Activated CD8-positive, alpha-beta T cell treated with anti-CD3 and anti-CD28 coated beads, Interleukin-2, amount 10 ng/mL, durations not matched to agents 7 days and 5 days (primary cell): ENCODE data around the gene ITGA5. TPM values are rescaled to one million over a fixed set of nuclear protein-coding genes. Genes with fewer than 3 reads are reported as not detected.

Experiments
- ATAC-seq: fragments of 150-1000 bp; cut with Tn5 transposase; one replicate; pipeline ENCODE4 v1.10.0; 2021; ENCODE audit warnings: moderate library complexity
- CTCF ChIA-PET: fragments of 350-600 bp; sonication (Branson Sonifier 250); formaldehyde crosslinking; loops from one replicate; lab custom pipeline; 2021; ENCODE audit warnings: antibody characterized with exemption; lab: Charles Lee
- POLR2A ChIA-PET: fragments of 350-600 bp; sonication (Branson Sonifier 250); formaldehyde crosslinking; loops from one replicate; lab custom pipeline; 2021; ENCODE audit warnings: antibody characterized with exemption; lab: Charles Lee
- DNase-seq: peaks from one replicate; pipeline ENCODE4 v3.0.0-alpha.2; 2020
- H3K27ac Mint-ChIP-seq: one replicate; pipeline ENCODE4 v1.8.0; 2021; ENCODE audit warnings: mild to moderate bottlenecking, mixed read lengths
- H3K27me3 Mint-ChIP-seq: one replicate; pipeline ENCODE4 v1.8.0; 2021; ENCODE audit warnings: low read depth, mixed read lengths
- H3K36me3 Mint-ChIP-seq: one replicate; pipeline ENCODE4 v1.8.0; 2021; ENCODE audit warnings: low read depth, mixed read lengths
- H3K4me1 Mint-ChIP-seq: one replicate; pipeline ENCODE4 v1.8.0; 2021; ENCODE audit warnings: low read depth, mixed read lengths
- H3K4me3 Mint-ChIP-seq: one replicate; pipeline ENCODE4 v1.8.0; 2021; ENCODE audit warnings: mild to moderate bottlenecking, mixed read lengths
- H3K9me3 Mint-ChIP-seq: one replicate; pipeline ENCODE4 v1.8.0; 2022; ENCODE audit warnings: mixed read lengths; ENCODE audit not compliant: insufficient read depth
- total RNA-seq, 2 experiments: library from RNA; stranded (reverse); gene quantifications; one replicate each; pipeline ENCODE4 v1.2.3, GENCODE V29; 2021

Gene ITGA5
- total RNA-seq, 2 experiments from 2014 or later: 65.0 to 69.1 TPM

DNA sequence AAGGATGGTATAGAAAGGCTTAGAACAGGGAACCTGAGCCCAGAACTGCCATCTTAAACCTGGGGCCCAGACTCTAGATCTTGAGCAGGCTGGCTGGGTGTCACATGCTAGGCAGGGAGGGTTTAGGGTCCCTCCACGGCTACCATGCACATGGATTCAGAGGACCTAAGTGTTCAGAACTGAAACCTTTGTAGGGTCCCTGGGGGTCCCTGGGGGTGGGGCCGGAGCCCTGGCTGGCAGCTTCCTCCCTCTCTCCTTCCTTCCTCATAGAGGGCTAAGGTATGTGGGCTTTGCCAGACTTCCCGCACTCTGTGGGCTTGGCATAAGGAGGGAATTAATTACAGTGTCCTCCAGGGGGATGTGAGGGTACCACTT, 29.9 kb downstream of the ITGA5 start:
- ChIA-PET POLR2A (no interaction called here), CTCF (no interaction called here)
- Mint-ChIP-seq H3K4me3 (no peak overlapping the region), H3K4me1 (peaks cover 22% of the 10 kb centered on the region), H3K36me3 (peaks cover 12% of the 10 kb centered on the region), H3K9me3 (no peaks in the 10 kb centered on the region), H3K27me3 (peaks cover 2% of the 10 kb centered on the region), H3K27ac (no peak overlapping the region)
- DNase-seq: no peak
- ATAC-seq: no peak

DNA sequence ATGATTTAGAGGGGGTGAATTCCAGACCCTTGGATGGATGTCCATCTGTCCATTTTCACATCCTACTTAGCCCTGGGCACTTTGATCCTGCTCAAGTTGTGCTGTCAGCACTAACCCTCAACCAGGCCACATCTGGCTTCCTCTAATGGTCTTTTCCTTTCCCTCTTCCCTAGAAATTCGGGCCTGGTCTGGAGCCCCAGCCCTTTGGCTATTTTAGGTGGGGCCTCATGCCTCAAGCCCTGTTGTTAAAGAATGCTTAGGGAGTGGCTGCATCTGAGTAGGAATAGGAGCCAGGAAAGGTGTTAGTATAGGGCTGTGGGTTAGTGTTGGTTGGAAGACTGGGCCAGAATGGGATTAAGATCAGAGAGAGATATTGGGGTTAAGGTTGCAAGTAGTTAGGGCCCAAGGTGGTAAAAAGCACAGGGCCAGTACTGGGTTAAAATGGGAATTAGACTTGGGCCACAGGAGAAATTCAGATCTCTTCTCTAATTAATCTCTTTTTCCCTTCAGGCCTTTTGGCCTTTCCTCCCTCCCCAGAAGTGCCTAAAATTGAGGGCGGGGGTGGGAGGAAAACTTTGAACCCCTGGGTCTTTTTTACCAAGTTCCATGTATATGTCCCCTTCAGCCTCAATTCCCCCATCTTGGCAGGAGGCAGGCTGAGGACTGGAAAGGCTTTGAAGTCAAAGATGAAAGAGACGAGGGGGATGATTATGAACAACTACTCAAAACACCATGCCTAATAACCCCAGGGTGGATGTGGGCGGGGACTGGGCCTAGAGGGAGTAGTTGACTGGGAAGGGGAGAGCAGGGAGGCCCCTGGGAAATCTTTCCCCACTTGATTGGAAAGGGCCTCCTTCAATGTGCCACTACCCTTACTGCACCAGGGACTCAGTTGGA, 30.6 kb downstream of the ITGA5 start:
- POLR2A ChIA-PET: interaction anchor here (0.9 kb wide), 1 partner anchor 24 kb away, joined by 3 read pairs; no protein-coding TSS in a partner anchor
- Mint-ChIP-seq H3K27ac (no peak overlapping the region), H3K9me3 (no peaks in the 10 kb centered on the region), H3K36me3 (peaks cover 5% of the 10 kb centered on the region), H3K4me1 (peaks cover 15% of the 10 kb centered on the region), H3K4me3 (no peak overlapping the region), H3K27me3 (peaks cover 2% of the 10 kb centered on the region)
- DNase-seq (no peak), ATAC-seq (no peak)
- CTCF ChIA-PET: interaction anchor here (1.0 to 2.8 kb wide), 7 partner anchors 9 to 64 kb away, joined by 4 to 34 read pairs (median 6); partner anchors contain the start of gene COPZ1

DNA sequence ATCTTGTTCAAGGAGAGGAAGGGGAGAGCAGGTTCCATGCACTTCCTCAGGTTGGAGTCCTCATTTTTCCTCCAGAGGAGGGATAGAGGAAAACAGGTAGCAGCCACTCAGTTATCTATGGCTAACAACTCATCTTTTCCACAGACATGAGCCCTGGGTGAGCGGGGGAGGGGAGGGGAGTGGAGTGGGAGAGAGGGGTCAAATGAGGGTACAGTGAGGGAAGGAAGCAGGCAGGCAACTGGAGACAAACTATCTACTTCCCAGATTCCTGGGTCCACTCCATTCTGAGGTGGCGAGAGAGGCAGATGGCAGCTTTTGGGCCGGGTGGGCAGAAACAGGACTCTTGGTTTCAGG, 32.0 kb downstream of the ITGA5 start:
- ATAC-seq (no peak), DNase-seq (no peak)
- H3K27me3 Mint-ChIP-seq: peaks cover 2% of the 10 kb centered on the region
- POLR2A ChIA-PET: no interaction called here
- CTCF ChIA-PET: interaction anchor here (0.7 to 2.8 kb wide), 10 partner anchors 8 to 172 kb away, joined by 3 to 34 read pairs (median 5); partner anchors contain the start of gene COPZ1
- no peak overlapping the region for H3K27ac Mint-ChIP-seq
- peaks cover 12% of the 10 kb centered on the region for H3K4me1 Mint-ChIP-seq
- no peaks in the 10 kb centered on the region for H3K9me3 Mint-ChIP-seq
- H3K4me3 Mint-ChIP-seq: no peak overlapping the region
- H3K36me3 Mint-ChIP-seq: peaks cover 5% of the 10 kb centered on the region

DNA sequence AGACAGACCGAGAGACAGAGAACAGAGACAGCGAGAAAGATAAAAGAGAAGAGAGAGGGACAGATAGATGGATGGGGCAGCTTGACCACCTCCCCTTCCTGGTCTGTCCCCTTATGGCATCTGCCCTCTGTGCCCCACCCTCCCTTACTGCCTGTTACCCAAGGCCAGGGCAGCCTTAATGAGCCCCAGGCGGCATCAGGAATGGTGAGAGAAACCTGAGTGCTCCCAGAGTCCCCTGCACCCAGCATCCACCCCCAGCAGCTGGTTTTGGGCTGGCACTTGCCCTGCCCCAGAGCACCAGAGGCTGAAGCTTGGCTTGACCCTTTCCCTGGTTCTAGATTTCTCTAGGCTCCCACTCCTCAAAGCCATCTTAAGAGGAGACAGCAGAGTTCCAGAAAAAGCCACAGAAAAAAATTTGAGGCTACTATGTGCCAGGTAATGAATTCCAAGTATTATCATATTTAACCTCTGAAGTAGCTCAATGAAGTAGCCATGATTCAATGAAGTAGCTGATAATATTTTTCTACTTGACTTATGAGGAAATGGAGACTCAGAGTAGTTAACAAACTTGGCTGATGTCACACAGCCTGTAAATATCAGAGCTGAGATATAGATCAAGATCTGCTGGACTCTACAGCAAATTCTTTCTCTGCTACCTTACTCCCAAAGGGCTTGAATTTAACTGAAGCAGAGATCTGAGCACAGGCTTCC, 32.5 kb downstream of the ITGA5 start:
- ChIA-PET POLR2A (no interaction called here), CTCF (interaction anchor here (0.7 to 2.8 kb wide), 10 partner anchors 8 to 172 kb away, joined by 3 to 34 read pairs (median 5); partner anchors contain the start of gene COPZ1)
- no peaks in the 10 kb centered on the region for H3K9me3 Mint-ChIP-seq
- peaks cover 8% of the 10 kb centered on the region for H3K4me1 Mint-ChIP-seq
- H3K36me3 Mint-ChIP-seq: peaks cover under 1% of the 10 kb centered on the region
- ATAC-seq: no peak
- H3K4me3 Mint-ChIP-seq: no peak overlapping the region
- H3K27ac Mint-ChIP-seq: no peak overlapping the region
- no peak for DNase-seq
- H3K27me3 Mint-ChIP-seq: peaks cover 2% of the 10 kb centered on the region

DNA sequence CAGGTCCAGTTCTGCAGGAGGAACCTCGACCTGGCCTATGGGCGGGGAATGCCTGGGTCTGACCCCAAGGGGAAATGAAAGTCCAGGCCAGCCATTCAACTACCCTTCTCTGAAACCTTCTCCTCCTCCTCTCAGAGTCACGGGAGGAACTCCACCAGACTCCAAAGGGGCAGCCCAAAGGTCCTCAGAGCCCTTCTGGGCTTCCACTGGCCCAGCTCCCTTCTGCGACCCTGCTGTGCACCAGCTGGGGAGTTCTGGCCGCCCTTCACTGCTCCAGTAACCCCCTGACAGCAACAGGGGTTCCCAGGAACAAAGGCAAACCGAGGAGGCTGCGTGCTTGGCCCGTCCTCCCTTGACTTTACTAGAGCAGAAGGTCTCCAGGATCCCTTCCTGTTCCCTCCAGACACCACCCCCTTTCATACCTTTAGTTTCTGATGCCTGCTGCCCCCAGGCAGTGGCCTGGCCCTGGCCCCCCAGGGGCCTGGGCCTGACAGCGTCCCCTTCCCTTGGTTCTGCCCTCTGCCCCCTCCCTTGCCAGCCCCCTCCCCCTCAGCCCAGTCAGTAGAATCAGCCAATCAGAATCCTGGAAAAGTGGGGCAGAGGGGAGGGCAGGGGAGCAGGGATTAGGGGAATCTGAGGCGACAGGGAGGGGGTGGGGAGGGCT, 33.7 kb downstream of the ITGA5 start:
- Mint-ChIP-seq H3K36me3 (no peaks in the 10 kb centered on the region), H3K27ac (no peak overlapping the region), H3K27me3 (peaks cover 2% of the 10 kb centered on the region), H3K4me1 (peaks cover 2% of the 10 kb centered on the region), H3K4me3 (no peak overlapping the region), H3K9me3 (no peaks in the 10 kb centered on the region)
- no peak for ATAC-seq
- ChIA-PET CTCF (interaction anchor here (0.9 to 4.2 kb wide), 5 partner anchors 14 to 132 kb away, joined by 3 to 27 read pairs (median 4); partner anchors contain the start of gene COPZ1), POLR2A (interaction anchor here (1.2 kb wide), 1 partner anchor 105 kb away, joined by 5 read pairs; the partner anchor contains the start of gene HNRNPA1)
- no peak for DNase-seq

DNA sequence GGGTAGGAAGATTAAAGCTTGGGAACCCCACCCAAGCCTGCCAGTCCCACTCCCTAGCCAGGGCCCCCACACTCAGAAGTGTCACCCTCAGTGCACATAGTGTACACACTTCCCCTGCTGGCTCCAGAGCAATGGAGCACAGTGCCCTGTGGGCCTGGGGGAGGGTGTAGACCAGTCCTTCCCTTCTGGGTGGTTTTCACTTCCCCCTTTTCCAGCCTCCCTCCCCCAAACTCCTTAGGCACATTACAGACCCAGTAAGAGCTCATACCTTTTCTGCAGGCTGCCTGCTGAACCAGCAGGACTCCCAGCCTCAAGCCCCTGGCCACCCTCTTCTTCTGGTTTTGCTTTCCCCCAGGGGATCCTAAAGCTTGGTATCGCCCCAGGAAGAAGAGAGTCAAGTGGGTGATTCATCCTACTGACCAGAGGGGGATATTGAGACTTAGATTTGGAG, 34.5 kb downstream of the ITGA5 start, which contains the start of gene ZNF385A:
TSS of gene ZNF385A (minus strand) at position 143 of the 451 bp plus-strand sequence. CDS start 219 bp downstream, outside the sequence.
- H3K9me3 Mint-ChIP-seq: no peaks in the 10 kb centered on the region
- H3K27me3 Mint-ChIP-seq: peaks cover 2% of the 10 kb centered on the region
- H3K27ac Mint-ChIP-seq: no peak within 1 kb of the TSS
- DNase-seq: no peak
- peaks cover 4% of the 10 kb centered on the region for H3K4me1 Mint-ChIP-seq
- POLR2A ChIA-PET: interaction anchor here (1.2 kb wide), 1 partner anchor 104 kb away, joined by 5 read pairs; the partner anchor contains the start of gene HNRNPA1
- no peak for ATAC-seq
- H3K4me3 Mint-ChIP-seq: no peak within 1 kb of the TSS
- CTCF ChIA-PET: interaction anchor here (0.9 to 4.2 kb wide), 5 partner anchors 15 to 131 kb away, joined by 3 to 27 read pairs (median 4); partner anchors contain the start of gene COPZ1
- H3K36me3 Mint-ChIP-seq: no peaks in the 10 kb centered on the region

DNA sequence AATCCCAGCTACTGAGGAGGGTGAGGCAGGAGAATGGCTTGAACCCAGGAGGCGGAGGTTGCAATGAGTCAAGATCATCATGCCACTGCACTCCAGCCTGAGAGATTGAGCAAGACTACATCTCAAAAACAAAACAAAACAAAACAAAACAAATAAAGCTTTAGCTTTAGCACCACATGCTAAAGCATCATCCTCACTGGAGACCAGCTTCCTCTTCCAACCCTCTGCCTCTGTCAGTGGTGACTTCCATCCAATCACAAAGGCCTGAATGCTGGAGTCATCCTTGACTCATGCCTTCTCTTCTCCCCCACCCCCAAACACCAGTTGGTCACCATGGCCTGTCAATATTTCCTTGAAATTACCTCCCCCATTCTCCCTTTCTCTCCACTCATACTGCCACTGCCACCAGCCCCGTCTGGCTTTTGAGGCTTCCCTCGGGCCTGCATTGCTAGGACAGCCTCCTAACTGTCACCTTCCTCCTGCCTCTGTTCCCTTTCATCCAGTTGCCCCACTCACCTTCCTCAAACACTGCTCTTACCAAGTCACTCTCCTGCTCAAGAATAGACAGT, 35.9 kb downstream of the ITGA5 start:
- H3K27ac Mint-ChIP-seq: no peak overlapping the region
- DNase-seq: no peak
- no peak for ATAC-seq
- ChIA-PET POLR2A (interaction anchor here (0.7 kb wide), 1 partner anchor 9 kb away, joined by 3 read pairs; no protein-coding TSS in a partner anchor), CTCF (interaction anchor here (0.7 to 6.4 kb wide), 12 partner anchors 9 to 142 kb away, joined by 3 to 75 read pairs (median 4); no protein-coding TSS in a partner anchor)
- H3K27me3 Mint-ChIP-seq: peaks cover 2% of the 10 kb centered on the region
- H3K4me3 Mint-ChIP-seq: no peak overlapping the region
- H3K9me3 Mint-ChIP-seq: no peaks in the 10 kb centered on the region
- H3K36me3 Mint-ChIP-seq: no peaks in the 10 kb centered on the region
- H3K4me1 Mint-ChIP-seq: peaks cover 12% of the 10 kb centered on the region

DNA sequence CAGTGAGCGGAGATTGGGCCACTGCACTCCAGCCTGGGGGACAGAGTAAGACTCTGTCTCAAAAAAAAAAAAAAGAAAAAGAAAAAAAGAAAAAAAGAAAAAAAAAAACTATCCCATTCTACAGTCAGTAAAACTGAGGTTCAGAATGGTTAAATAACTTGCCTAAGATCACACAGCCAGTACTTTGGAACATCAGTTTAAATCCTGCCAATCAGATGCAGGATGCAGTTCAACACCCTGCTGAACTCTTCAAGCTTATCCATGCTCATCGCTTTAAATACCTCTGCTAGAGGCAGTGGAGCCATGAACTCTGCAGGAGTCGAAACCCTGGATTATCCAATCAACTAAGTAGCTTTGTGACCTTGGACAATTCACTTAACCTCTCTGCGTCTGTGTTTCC, 37.9 kb downstream of the ITGA5 start:
- no peaks in the 10 kb centered on the region for H3K36me3 Mint-ChIP-seq
- DNase-seq: no peak
- no peak overlapping the region for H3K27ac Mint-ChIP-seq
- H3K27me3 Mint-ChIP-seq: peaks cover 1% of the 10 kb centered on the region
- ATAC-seq: no peak
- ChIA-PET CTCF (interaction anchor here (0.6 to 6.4 kb wide), 24 partner anchors 9 to 166 kb away, joined by 3 to 75 read pairs (median 10); partner anchors contain the start of genes CBX5, HNRNPA1 and NCKAP1L), POLR2A (no interaction called here)
- no peaks in the 10 kb centered on the region for H3K9me3 Mint-ChIP-seq
- H3K4me3 Mint-ChIP-seq: no peak overlapping the region
- peaks cover 12% of the 10 kb centered on the region for H3K4me1 Mint-ChIP-seq

DNA sequence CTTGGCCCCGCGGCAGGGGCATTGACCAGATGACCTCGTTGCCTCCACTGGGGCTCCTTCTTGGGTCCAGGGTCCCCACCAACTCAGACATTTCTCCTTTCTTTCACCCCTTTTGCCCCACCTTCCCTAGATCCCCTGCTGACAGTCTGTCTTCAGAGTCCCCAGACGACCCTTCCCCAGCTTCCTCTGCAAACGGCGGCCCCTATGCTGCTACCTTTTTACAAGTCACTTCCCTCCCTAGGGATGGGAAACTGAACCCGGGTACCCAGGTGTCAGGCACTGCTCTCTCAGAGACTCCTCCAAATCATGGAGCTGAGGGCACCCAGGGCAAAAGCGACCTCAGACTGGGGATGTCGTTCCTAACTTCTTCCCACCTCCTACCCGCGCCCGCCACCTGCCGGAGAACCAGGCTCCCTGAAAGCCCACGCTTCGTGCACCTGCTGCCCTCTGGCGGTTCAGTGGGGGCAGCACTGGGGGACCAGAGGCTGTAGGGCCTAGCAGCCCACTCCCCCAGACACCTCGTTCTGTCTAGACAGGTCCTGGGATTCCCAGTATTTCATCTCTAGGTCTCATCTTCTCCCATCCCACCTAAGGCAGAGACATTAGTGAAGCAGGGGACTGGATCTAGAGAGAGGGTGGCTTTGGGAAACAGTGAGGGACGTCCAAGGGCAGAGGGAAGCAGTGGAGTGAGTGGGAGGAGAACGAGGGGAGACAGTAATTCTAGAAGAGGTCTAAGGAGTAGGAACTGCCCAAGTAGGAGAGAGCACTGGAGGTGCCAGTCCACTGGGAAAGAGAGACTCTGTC, 39.5 kb downstream of the ITGA5 start:
- H3K9me3 Mint-ChIP-seq: no peaks in the 10 kb centered on the region
- no peaks in the 10 kb centered on the region for H3K27me3 Mint-ChIP-seq
- no peak overlapping the region for H3K27ac Mint-ChIP-seq
- CTCF ChIA-PET: interaction anchor here (0.6 to 6.4 kb wide), 68 partner anchors 8 to 615 kb away, joined by 3 to 75 read pairs (median 5); partner anchors contain the start of genes CBX5, COPZ1, HNRNPA1 and ITGA5
- POLR2A ChIA-PET: interaction anchor here (0.6 to 1.6 kb wide), 5 partner anchors 18 to 150 kb away, joined by 3 to 6 read pairs (median 3); partner anchors contain the start of gene HNRNPA1
- peak; percentile 93 for DNase-seq
- H3K4me1 Mint-ChIP-seq: peaks cover 12% of the 10 kb centered on the region
- peak overlapping the region; percentile 43 for H3K4me3 Mint-ChIP-seq
- ATAC-seq: peak; percentile 95
- H3K36me3 Mint-ChIP-seq: no peaks in the 10 kb centered on the region
